Activated CD4-positive, alpha-beta T cell treated with anti-CD3 and anti-CD28 coated beads for 1 hour (primary cell): Measurements from ENCODE around the gene PRAF2.

Source experiments
- DNase-seq: peaks from one replicate; pipeline ENCODE4 v3.0.0-alpha.2; 2020

The PRAF2 gene

DNA sequence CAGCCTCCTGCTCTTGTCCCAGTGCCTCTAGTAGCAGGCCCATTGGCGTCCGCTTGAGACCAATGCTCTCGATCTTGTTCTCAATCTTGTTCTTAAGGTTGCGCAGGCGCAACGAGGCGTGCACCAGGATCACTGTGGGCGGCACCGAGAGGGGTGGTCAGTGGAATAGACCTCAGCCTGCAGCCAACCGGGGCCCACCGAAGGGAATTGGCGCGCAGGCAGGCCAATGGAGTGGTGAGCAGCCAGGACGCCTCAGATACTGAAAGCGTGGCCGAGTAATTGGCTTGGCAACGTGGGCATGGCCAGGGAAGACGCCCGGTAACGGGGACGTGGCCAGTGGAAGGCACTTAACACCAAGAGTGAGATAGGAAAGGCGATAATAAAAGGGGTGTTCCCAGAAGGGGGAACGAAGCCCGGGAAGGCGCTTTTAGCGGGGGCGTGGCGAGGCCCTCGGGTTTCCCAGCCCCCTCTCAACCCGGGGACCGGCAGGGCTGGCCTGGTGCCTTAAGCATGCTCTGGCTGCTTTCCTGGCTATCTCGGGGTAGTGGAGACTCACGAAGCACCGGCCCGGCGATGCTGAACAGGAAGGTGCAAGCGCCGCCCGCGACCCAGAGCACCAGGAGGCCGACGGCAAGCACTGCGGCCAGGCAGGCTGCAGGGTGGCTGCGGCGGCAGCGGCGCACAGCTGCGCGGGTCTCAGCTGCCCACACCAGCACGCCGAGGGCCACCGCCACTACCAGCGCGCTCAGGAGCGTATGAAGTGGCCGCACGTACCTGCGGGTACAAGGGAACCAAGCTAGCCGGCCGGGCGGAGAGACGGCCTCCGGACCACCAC, 1.7 kb downstream of the PRAF2 start:
- DNase-seq, result no peak

DNA sequence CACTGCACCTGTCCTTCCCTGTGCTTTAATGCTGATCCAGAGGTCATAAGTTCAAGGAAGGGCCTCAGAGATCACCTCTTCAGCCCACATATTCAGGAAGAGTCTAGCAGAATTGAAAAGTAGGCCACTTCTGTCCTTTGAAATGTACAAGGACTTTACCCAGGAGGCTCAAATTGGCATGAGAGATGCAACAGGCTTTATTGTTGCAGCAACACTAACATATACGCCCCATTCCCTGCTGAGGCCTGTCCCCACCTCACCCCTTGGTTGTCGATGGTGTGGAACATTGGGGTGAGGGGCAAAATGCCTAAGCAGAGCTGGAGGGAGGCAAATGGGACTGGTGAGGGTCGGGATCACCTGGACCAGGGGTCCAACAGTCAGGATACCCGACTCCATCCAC, 2.8 kb downstream of the PRAF2 start:
- DNase-seq, result no peak

DNA sequence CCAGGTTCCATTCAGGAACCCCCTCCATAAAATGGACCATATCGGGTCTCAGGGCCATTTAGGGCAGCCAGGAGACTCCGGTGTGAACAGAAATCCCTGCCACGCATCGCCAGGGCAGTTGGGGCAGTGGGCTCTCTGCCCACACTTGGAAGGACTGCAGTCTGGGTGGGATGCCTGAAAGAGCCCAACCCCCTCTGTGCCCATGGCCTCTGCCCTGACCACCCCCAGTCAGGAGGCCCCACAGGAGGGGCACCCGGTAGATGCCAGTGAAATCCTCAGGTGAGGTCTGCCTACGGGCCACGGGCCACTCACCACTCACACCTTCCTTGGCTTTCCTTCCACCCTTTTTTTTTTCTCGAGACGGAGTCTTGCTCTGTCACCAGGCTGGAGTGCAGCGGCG, 4.8 kb downstream of the PRAF2 start:
- DNase-seq, result no peak

DNA sequence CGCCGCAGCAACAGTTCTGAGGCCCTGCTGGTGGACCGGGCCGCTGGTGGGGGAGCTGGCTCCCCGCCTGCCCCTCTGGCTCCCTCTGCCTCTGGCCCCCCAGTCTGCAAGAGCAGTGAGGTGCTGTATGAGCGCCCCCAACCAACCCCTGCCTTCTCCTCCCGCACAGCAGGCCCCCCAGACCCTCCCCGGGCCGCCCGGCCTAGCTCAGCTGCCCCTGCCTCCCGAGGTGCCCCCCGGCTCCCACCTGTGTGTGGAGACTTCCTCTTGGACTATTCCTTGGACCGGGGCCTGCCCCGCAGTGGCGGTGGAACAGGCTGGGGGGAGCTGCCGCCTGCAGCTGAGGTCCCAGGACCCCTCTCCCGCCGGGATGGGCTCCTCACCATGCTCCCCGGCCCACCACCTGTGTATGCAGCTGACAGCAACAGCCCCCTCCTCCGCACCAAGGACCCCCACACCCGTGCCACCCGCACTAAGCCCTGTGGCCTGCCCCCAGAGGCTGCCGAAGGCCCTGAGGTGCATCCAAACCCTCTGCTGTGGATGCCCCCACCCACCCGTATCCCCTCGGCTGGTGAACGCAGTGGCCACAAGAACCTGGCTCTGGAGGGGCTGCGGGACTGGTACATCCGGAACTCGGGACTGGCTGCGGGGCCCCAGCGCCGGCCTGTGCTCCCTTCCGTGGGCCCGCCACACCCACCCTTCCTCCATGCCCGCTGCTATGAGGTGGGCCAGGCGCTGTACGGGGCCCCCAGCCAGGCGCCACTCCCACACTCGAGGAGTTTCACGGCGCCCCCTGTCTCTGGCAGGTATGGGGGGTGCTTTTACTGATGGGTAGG, 6.3 kb downstream of the PRAF2 start:
- DNase-seq, result no peak

DNA sequence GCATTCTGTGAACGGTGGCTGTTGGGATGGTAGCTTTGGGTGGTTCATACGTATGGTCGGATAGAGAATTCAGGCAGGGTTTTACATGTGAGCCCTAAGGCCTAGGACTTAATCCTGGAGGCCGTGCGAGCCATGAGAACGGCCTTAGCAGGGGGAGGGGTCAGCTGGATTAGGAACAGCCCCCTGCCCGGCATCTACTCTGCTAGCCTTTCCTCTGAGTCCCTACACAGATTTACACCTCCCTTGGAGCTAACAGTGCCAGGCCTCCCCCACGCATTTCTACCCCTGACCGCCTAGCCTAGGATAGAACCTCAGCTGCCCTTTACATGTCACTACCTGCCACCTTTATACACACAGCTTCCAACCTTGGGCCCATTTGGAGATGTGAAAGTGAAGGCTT, 7.1 kb downstream of the PRAF2 start:
- no peak for DNase-seq

DNA sequence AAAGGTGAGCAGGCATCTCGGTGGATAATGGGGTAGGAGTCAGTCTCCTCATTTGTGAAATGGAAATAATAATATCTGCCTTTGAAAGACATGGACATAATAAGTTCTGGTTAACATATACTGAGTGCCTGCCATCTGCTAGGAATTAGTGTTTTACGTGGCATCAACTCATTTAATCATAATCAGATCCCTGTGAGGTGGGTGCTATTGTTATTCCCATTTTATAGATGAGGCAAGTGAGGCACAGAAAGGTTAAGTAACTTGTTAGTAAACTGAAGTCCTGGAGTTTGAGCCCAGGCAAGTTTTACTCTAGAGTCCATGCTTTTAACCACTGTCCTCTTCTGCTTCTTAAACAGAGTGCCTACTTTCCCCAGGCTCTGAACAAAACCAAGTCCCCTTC, 7.5 kb downstream of the PRAF2 start:
- no peak for DNase-seq

DNA sequence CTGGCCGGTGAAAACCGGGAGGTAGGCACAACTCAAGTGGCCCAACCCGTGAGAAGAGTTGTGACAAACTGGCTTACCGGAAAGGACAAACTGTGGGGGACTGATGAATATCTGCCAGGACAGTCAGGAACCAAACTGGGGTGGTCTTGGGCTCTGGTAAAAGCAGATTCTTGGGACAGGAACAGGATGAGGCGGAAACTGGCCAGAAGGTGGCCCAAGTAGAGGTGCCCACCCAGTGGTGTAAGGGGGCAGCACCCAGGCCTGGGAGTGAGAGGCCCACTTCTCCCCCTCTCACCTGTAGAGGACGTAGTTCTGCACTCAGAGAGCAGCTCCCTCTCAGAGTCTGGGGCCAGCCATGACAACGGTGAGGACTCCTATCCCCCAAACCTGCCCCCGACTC, 9.1 kb downstream of the PRAF2 start:
- DNase-seq, result no peak

DNA sequence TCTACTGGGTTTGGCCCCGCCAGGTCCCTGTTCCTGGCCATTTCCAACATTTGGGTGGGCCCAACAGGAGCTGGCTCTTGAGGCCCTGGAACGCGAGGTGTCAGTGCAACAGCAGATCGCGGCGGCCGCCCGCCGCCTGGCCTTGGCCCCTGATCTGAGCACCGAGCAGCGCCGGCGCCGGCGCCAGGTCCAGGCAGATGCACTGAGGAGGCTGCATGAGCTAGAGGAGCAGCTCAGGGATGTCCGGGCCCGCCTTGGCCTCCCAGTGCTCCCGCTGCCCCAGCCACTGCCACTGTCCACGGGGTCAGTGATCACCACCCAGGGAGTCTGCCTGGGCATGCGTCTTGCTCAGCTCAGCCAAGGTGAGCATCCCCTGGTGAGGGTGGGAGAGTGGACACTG, 9.5 kb downstream of the PRAF2 start:
- no peak for DNase-seq

DNA sequence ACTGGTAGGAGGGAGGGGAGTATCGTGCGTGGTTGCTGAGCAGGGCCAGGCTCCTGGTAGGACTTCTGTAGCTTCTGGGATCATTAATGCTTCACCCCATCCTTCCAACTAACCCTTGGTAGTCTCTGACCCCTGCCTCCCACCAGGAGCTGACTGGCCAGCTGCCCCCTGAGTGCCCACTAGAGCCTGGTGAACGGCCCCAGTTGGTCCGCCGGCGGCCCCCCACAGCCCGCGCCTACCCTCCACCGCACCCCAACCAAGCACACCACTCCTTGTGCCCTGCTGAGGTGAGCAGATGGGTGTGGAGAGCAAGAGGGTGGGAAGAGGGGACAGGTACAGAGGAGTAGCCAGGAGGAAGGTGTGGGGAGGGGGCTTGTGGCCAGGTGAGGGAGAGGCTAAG, 10.1 kb downstream of the PRAF2 start:
- DNase-seq, result no peak

DNA sequence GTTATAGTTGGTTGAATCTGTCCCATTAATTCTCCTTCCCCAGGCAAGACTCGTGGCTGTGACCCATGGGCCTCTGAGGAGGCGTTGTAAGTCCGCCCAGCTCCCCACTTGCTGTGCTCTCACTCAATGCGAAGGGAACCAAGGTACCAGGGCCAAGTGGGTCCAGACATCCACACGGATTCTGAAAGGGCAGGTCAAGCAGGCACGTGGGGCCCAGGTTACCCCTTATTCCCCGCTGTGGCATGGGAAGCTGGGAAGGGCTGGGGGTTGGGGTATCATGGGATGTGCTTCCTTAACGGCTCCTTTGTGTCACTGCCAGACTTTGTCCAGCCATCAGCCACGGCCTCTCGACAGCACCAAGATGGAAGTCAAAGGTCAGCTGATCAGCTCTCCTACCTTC, 11.9 kb downstream of the PRAF2 start:
- DNase-seq, result no peak

DNA sequence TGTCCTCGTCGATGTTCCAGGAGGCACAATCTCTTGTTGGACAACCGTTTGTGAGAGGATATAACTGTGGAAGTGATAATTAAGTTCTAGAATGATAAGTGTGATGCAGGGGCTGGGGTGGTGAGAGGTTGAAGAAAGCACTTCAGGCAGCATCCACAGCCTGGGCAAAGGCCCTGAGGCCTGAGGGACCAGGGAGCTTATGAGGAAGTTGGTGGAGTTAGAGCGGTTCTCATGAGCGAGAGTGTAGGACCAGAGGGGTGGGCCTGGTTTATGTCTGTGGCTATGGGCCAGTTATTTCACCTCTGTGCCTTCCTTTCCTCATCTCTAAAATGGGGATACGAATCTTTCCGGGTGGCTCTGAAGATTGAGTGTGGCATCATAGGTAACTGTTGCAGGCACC, 12.3 kb downstream of the PRAF2 start:
- DNase-seq, result no peak

DNA sequence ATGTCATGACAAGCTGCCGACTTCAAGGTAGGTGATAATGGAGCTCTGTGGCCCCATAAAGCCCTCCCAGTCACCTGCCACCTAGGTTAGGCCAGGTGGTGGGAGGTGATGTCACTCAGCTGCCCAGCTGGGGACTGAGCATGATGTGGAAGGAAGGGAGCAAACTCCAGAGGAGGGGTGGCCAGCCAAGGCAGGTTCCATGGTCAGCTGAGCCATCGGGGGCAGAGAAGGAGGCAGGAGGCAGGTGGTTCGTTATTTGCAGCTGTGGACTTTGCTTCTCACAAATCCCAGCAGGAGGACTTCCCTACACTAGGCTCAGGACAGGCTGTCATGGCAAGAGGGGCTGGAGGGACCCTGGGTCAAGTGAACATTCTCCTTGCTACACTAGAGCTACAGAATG, 12.9 kb downstream of the PRAF2 start:
- DNase-seq, result no peak

DNA sequence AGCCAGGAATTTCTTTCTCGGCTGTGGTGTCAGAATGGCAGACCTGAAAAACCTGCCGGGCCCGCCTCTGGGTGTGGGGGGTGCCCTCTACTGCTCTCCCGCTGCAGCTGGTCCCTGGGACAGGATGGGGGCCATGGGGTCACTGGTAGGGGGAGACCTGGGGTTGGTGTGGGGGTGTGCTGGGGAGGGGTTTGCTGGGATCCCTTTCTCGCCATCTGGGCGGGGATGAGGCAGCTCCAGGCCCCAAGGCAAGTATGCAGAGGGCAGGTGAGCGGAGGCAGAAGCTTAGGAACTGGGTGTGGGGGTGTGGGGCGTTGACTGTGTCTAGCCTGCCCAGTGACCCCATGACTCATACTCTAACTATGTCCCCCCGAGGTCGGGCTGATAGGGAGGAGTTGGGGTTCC, 14.1 kb downstream of the PRAF2 start:
- no peak for DNase-seq

DNA sequence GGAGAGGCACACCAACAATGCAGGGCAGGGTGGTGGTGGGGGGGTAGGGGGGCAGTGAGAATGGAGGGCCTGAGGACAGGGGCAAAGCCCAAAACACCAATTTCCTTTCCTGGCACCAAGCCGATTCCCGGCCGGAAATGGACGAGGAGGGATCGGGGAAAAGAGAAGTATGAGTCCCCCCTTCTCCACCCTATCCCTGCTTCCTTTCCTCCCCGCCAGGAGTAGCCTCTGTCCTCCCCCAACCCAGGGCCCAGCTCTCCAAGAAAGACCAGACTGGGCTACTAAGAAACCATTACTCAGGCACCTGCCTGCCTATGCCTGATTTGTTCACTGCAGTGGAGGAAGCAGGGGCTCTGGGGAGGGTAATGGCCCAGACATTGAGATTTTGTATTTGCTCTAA, 14.6 kb downstream of the PRAF2 start:
- DNase-seq, result no peak

DNA sequence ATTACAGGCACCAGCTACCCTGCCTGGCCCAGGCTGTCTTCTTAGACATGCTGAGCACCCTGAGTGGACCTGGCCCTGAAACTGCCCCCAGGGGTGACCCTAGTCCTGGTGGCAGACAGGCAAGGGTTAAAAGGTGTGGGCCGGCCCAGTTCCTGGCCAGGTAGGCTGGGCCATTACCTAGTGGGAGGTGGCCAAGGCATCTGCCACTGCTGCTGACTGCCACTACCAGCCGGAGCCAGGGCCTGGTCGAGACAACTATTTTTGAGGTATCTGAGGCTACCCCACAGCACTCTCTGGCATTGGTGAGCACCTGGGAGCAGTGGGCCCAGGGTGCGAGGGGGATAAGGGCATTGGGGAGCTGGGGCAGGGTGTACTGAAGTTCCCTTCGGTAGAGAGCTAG, 15.0 kb downstream of the PRAF2 start, which contains the start of gene CCDC120:
TSS of gene CCDC120 (plus strand) at position 206 of the 400 bp plus-strand sequence. CDS start 3,043 bp downstream, outside the sequence.
- DNase-seq, result no peak

DNA sequence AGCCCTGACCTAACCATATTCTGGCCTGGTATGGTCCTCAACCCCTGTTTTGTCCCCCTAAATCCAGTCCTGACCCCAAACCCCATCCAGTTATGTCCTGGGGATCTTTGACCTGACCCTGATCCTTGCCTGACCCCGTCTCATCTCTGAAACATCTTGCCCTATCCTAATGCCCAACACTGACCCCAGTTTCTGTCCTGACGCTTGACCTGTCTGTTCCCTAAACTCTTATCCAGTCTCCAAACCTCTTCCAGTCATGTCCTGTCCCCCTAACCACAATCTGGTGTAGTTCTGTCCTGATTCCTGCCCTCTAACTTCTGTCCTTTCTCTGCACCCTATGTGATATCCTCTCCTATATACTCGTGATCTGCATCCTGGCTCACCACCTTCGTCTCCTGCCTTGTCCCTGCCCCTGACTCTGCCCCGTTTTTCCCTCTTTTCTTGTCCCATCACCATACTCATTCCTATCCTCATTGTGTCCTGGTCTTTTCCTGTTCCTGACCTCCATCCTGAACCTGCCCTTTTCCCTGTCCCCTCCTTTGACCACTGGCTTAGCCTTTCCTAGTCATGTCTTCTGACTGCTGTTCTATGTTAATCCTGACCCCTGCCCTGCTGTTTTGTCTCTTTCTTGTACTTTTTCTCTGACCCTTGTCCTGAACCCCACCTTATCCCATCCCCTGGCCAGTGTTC, 19.6 kb downstream of the PRAF2 start:
- DNase-seq, result no peak

DNA sequence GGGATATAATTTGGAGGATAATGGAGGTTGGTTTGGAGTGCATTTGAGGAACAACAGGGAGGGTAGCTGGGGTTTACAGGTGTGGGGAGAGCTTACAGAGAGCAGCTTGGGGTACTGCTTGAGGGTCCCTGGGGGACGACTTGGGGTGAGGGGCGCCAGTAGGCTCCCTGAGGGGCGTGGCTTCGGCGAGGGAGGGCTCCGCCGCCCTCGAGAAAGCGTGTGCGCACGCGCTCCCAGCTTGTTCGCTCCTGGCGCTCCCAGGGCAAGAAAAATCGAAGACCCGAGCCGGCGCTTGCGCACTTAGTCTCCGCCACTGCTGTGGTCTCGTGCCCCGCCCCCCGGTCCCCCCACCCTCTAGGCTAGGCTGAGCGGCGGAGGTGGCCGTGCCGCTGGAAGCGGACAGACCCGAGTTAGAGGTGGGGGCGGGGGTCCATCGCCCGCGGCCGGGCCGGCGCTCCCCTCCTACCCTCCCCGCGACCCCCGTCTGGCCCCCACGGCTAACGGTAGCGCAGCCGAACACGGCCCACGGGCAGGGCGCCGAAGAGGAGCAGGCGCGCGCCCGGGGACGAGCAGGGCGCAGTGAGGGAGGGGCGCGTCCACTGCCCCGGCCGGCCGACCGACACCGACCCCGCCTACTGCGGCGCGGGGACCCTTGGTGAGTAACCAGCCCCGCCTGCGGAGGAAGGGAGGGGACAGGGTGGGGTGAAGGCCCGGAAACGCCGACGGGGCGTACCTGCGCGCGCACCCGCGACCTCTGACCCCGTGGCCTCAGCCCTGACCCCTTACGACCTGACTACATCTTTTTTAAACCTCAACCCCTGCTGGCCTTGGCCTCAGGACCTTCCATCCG, 20.4 kb downstream of the PRAF2 start:
- peak; percentile 42 for DNase-seq

DNA sequence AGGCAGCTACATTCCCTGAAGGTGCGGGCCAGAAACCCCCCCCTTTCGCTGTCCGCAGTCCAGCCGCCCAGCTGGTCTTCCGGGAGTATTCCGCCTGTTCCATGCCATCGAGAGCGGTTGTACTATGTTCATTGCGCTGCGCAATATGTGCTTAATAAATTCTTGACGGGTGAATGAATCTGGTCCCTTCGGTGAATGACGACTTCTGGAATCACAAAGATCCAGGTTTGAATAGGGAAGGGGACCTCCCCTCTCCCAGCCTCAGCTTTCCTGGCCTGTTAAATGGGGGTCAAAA, 29.9 kb downstream of the PRAF2 start:
- DNase-seq, result no peak

DNA sequence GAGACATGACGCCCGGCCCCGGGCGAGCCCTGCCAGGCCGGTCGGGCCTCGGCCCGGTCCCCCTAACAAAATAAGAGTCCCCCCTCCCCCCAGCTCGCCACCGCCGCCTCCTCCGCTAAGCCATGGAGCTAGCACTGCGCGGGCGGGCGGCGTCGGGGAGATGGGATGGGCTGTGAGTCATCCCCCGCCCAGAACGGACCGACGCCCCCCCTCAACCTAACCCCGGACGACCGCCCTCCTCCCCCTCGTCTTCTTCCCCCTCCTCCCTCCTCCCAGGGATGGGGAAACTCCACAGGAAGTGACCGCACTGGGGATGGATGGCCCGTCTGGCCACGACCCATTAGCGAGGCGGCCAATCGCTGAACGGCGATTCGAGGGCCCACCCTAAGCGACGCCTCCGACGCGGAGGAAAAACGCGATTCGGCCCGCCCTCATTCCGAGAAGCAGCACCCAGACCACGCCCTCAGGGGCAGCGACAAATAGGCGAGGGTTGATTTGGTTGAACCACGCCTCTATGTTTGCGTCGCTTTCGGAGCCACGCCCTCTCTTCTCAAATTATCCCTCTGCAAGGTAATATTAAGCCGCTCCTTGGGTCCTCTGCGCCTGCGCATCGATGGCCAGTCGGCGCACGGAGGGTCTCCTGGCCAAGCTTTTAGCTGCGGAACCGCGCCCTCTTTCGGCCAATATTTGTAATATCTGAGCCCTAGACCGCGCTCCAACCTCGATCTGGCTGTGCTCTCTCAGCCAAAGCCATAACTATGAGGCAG, 30.4 kb downstream of the PRAF2 start, which contains the start of gene TFE3:
TSS of gene TFE3 (minus strand) at position 138 of the 767 bp plus-strand sequence. CDS start at position 7, 131 bp downstream.
- DNase-seq, result peak; percentile 92

DNA sequence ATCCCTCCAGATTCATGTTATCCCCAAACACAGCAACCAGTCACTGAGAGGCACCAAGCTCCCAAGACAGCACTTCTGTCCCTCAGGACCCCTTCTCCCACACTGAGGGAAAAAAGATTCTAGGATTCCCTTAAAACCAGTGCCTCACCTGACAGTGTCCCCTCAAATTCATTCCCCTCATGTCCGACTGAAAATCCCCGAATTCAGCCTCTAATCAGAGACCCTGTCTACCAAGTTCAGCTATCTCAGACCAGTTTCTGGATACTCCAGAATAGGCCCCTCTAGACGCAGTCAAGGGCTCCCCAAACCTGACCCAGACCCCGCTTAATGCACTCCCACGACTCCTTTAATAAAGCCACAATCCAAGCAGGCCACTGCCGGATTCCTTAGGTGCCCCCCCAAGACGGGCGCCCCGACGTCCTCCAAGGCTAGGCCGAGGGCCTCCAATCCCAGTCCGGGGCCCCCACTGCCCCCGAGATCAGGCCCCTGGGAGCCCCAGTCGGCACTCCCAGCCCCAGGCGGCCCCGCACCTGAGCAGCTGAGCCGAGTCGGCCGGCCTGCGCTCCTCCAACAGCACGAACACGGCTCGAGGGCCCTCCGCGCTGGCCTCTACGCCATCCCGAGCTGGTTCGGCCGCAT, 31.1 kb downstream of the PRAF2 start:
- no peak for DNase-seq
